Spleen (tissue), 11 donors: Measurements from ENCODE around the gene CCL3. TPM values are rescaled to one million over a fixed set of nuclear protein-coding genes. Genes with fewer than 3 reads are reported as not detected.

Experiments used
- DNase-seq: peaks from one replicate; pipeline ENCODE4 v3.0.0-alpha.2; 2020
- H3K27ac ChIP-seq, 8 donors: fragments of 200-600 bp; sonication (generic) in 7 of 8; 1 replicate in 4 of 8; 2 replicates in 4 of 8; pipeline versions ENCODE4 v1.5.0 to v1.8.0; 2016 to 2021; ENCODE audit warnings: inconsistent platforms in 4 of 8, mild to moderate bottlenecking in 4 of 8, moderate library complexity in 1 of 8
- H3K27me3 ChIP-seq, 7 donors: fragments of 200-600 bp; sonication (generic) in 6 of 7; replicated peaks in 1 of 7; 1 replicate in 4 of 7; 2 replicates in 3 of 7; pipeline versions ENCODE4 v1.5.0 to v1.8.0; 2016 to 2021; ENCODE audit warnings: inconsistent platforms in 3 of 7, mild to moderate bottlenecking in 1 of 7
- H3K36me3 ChIP-seq, 6 donors: fragments of 200-600 bp; sonication (generic) in 5 of 6; 1 replicate in 4 of 6; 2 replicates in 2 of 6; pipeline versions ENCODE4 v1.5.0 to v1.8.0; 2016 to 2021; ENCODE audit warnings: inconsistent platforms in 2 of 6
- H3K4me1 ChIP-seq, 6 donors: fragments of 200-600 bp; sonication (generic) in 5 of 6; 1 replicate in 3 of 6; 2 replicates in 3 of 6; pipeline versions ENCODE4 v1.5.0 to v1.8.0; 2016 to 2021; ENCODE audit warnings: inconsistent platforms in 3 of 6
- H3K4me3 ChIP-seq, 8 donors: fragments of 200-600 bp; sonication (generic) in 7 of 8; 1 replicate in 4 of 8; 2 replicates in 4 of 8; pipeline versions ENCODE4 v1.5.0 to v1.8.0; 2016 to 2021; ENCODE audit warnings: inconsistent platforms in 4 of 8, mild to moderate bottlenecking in 4 of 8, moderate library complexity in 2 of 8
- H3K9me3 ChIP-seq, 8 donors: fragments of 200-600 bp; sonication (generic) in 7 of 8; 1 replicate in 4 of 8; 2 replicates in 4 of 8; pipeline versions ENCODE4 v1.5.0 to v1.8.0; 2016 to 2021; ENCODE audit warnings: inconsistent platforms in 4 of 8
- POLR2A ChIP-seq, 3 donors: fragments of 450-650 bp; IDR thresholded peaks; one replicate each; pipeline ENCODE4 v1.5.1; 2017; ENCODE audit warnings: antibody characterized with exemption in 3 of 3, mild to moderate bottlenecking in 1 of 3
- POLR2AphosphoS5 ChIP-seq, 3 donors: sonication (generic); formaldehyde crosslinking; IDR thresholded peaks; one replicate each; pipeline ENCODE4 v1.5.1; 2017; ENCODE audit warnings: antibody characterized with exemption in 3 of 3
- WGBS, 5 donors: extraction: QIAGEN DNeasy Blood & Tissue Kit in 3 of 5; methylation state at CpG; one replicate each; pipeline versions ENCODE4 v1.1.5 to v1.1.7; 2013 to 2018; 5-methylcytosine and 5-hydroxymethylcytosine counted together
- intact Hi-C: fragments of 100-400 bp; cut with DNase I; formaldehyde crosslinking; loops from one replicate; pipeline ENCODE4 v1.15.0; 2023; ENCODE audit warnings: low total_unique reads
- polyA plus RNA-seq, 3 donors: library from polyadenylated mRNA; stranded (reverse); fragments of 200-250 nt; gene quantifications; one replicate each; pipeline ENCODE4 v1.2.1, GENCODE V29; 2013
- total RNA-seq, 7 donors: library from RNA; depleted of rRNA in 3 of 7; stranded (reverse); fragments of >200 nt in 3 of 7; fragmentation: NEBNext Ultra II Directional in 4 of 7; extraction: Animal tissue kit (Norgen Biotek cat#: 25700) in 4 of 7; gene quantifications; one replicate each; pipeline versions ENCODE4 v1.1.0 to v1.2.1, GENCODE V29; 2016 to 2021
- TF ChIP-seq, protein P1 (sequence below), 11 experiments: fragments of 200-600 bp in 7 of 11; fragments of 450-650 bp in 4 of 11; sonication (generic) in 4 of 11; IDR thresholded peaks in 8 of 11; conservative IDR thresholded peaks in 3 of 11; 1 replicate in 7 of 11; 2 replicates in 4 of 11; pipeline versions ENCODE4 v1.4.0 to v1.8.0; 2016 to 2021; ENCODE audit warnings: antibody characterized with exemption in 11 of 11, inconsistent platforms in 4 of 11, mild to moderate bottlenecking in 1 of 11
- donor health status: healthy with polysubstance abuse.
- donor health status: DM: no; HTN: no; CAD: no; lungs with moderate emphysema.
- donor health status: DM: no; HTN: no; CAD: no.
- donor health status: Bipolar disorder and iron deficiency.
- donor health status: healthy.
- donor health status: DM: no; HTN: no; CAD: no.
- donor health status: DM: yes; HTN: yes; CAD: no.

CCL3 gene
- total and polyA plus RNA-seq, 10 donors: 10.7 to 85.9 (median 23.1) TPM

DNA sequence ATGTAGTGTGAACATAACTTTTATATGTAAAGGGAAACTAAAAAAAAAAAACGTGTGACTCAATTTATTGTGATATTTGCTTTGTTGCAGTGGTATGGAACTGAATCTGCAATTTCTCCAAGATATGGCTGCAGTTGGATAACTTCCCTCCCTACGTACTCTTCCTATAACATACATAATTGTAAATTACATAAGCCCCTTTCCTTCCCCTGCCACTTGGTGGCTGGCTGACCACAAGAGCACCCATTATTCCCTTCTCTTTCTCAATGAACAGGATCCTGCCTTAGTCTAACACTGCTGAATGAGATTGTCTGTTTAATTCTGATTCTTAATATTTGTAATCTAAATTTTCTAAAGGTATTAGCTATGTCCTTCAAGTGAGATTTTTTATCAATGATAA, 41.5 kb upstream of the CCL3 start:
- TF ChIP-seq, protein P1, sequence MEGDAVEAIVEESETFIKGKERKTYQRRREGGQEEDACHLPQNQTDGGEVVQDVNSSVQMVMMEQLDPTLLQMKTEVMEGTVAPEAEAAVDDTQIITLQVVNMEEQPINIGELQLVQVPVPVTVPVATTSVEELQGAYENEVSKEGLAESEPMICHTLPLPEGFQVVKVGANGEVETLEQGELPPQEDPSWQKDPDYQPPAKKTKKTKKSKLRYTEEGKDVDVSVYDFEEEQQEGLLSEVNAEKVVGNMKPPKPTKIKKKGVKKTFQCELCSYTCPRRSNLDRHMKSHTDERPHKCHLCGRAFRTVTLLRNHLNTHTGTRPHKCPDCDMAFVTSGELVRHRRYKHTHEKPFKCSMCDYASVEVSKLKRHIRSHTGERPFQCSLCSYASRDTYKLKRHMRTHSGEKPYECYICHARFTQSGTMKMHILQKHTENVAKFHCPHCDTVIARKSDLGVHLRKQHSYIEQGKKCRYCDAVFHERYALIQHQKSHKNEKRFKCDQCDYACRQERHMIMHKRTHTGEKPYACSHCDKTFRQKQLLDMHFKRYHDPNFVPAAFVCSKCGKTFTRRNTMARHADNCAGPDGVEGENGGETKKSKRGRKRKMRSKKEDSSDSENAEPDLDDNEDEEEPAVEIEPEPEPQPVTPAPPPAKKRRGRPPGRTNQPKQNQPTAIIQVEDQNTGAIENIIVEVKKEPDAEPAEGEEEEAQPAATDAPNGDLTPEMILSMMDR (IDR thresholded peaks at IDR 0.05 in 8 of 11, conservative IDR thresholded peaks at IDR 0.05 in 3 of 11): no peak
- TF ChIP-seq POLR2A (IDR thresholded peaks at IDR 0.05) (no peak), POLR2AphosphoS5 (IDR thresholded peaks at IDR 0.05) (no peak)
- no peaks in the 10 kb centered on the region for H3K36me3 ChIP-seq

DNA sequence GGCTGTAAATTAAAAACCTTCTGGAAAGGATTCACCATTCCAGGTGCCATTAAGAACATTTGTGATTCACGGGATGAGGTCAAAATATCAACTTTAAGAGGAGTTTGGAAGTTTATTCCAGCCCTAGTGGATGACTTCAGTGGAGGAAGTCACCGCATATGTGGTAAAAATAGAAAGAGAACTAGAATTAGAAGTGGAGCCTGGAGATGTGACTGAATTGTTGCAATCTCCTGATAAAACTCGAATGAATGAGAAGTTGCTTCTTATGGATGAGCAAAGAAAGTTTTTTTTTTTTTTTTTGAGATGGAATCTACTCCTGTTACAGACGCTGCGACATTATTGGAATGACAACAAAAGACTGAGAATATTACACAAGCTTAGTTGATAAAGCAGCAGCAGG, 40.4 kb upstream of the CCL3 start:
- intact Hi-C loops: no loop called here
- H3K9me3 ChIP-seq: peaks cover 4 to 20% (median 15%) of the 10 kb centered on the region in 8 donors
- peaks cover 0 to under 1% (median 0%) of the 10 kb centered on the region in 6 donors for H3K36me3 ChIP-seq
- H3K27me3 ChIP-seq: no peaks in the 10 kb centered on the region
- peaks cover 17 to 94% (median 63%) of the 10 kb centered on the region in 6 donors for H3K4me1 ChIP-seq
- 51 to 68% (median 64%) methylated on average over 5 of the region's 5 CpGs for WGBS, 5 donors
- DNase-seq: no peak
- no peak for TF ChIP-seq POLR2A (IDR thresholded peaks at IDR 0.05)
- TF ChIP-seq, protein P1 (IDR thresholded peaks at IDR 0.05 in 8 of 11, conservative IDR thresholded peaks at IDR 0.05 in 3 of 11): no peak
- H3K4me3 ChIP-seq: no peak overlapping the region
- H3K27ac ChIP-seq: no peak overlapping the region

More for the DNA sequence above, 41.5 kb upstream of the CCL3 start:
- WGBS, 5 donors: 23 to 56% (median 36%) methylated on average over 2 of the region's 2 CpGs
- peaks cover 25 to 100% (median 73%) of the 10 kb centered on the region in 6 donors for H3K4me1 ChIP-seq
- H3K27ac ChIP-seq: no peak overlapping the region
- intact Hi-C loops: no loop called here
- no peak overlapping the region for H3K4me3 ChIP-seq
- peaks cover 0 to 9% (median 4%) of the 10 kb centered on the region in 8 donors for H3K9me3 ChIP-seq
- no peaks in the 10 kb centered on the region for H3K27me3 ChIP-seq
- no peak for DNase-seq

DNA sequence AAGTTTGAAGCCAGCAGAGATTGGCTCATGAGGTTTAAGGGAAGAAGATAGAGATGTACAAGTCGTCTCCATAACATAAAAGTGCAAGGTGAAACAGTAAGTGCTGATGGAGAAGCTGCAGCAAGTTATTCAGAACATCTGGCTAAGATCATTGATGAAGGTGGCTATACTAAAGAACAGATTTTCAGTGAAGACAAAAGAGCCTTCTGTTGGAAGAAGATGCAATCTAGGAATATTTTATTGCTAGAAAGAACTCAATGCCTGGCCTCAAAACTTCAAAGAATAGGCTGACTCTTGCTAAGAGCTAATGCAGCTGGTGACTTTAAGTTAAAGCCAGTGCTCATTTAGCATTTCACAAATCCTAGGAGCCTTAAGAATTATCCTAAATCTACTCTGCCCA, 39.7 kb upstream of the CCL3 start:
- peaks cover 17 to 87% (median 57%) of the 10 kb centered on the region in 6 donors for H3K4me1 ChIP-seq
- peaks cover 11 to 27% (median 22%) of the 10 kb centered on the region in 8 donors for H3K9me3 ChIP-seq
- no peak overlapping the region for H3K4me3 ChIP-seq
- peaks cover 0 to 7% (median 0%) of the 10 kb centered on the region in 6 donors for H3K36me3 ChIP-seq
- intact Hi-C loops: no loop called here
- TF ChIP-seq POLR2A (IDR thresholded peaks at IDR 0.05) (no peak), POLR2AphosphoS5 (IDR thresholded peaks at IDR 0.05) (no peak)
- TF ChIP-seq, protein P1 (IDR thresholded peaks at IDR 0.05 in 8 of 11, conservative IDR thresholded peaks at IDR 0.05 in 3 of 11): no peak
- no peaks in the 10 kb centered on the region for H3K27me3 ChIP-seq
- WGBS, 5 donors: 79 to 94% (median 83%) methylated on average over 1 of the region's 1 CpG
- peak overlapping the region in 1 of 8 donors; percentile 91 for H3K27ac ChIP-seq
- no peak for DNase-seq

DNA sequence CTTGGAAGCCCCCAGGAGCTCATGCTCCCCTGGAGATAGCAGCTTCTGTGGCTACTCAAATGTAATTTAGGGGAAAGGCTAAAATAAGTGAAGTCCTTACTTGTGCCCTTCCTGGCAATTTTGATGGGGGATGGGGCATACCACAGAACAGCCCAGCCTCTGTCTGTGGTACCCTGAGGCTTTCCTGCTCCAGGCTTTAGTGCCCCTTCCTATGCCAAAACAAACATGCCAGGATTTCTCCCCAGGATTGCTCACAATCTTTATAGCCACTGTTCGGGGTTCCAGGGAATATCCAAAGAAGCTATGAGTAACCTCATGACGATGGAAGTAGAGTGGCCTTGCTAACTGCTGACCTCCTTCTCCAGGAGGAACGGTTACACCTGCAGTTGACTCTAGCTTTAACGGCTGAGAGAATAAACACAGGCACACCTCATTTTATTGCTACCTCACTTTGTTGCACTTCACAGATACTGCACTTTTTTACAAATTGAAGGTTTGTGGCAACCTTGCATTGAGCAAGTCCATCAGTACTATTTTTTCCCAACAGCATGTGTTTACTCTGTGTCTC, 38.6 kb upstream of the CCL3 start:
- intact Hi-C loops: no loop called here
- TF ChIP-seq POLR2AphosphoS5 (IDR thresholded peaks at IDR 0.05): no peak
- TF ChIP-seq, protein P1 (IDR thresholded peaks at IDR 0.05 in 8 of 11, conservative IDR thresholded peaks at IDR 0.05 in 3 of 11): no peak
- no peak for TF ChIP-seq POLR2A (IDR thresholded peaks at IDR 0.05)
- Histone ChIP-seq H3K27me3 (no peaks in the 10 kb centered on the region), H3K9me3 (peaks cover 11 to 31% (median 25%) of the 10 kb centered on the region in 8 donors), H3K36me3 (peaks cover 0 to 7% (median 0%) of the 10 kb centered on the region in 6 donors), H3K4me3 (peak overlapping the region in 1 of 8 donors; percentile 46), H3K4me1 (peaks cover 14 to 76% (median 49%) of the 10 kb centered on the region in 6 donors), H3K27ac (peak overlapping the region in 6 of 8 donors; percentile 19 to 91 (median 76))
- 66 to 93% (median 85%) methylated on average over 4 of the region's 4 CpGs for WGBS, 5 donors
- DNase-seq: no peak
